Lower lobe of right lung (tissue), 2 donors: ENCODE results near the gene RSF1. TPM values are rescaled to one million over a fixed set of nuclear protein-coding genes. Genes with fewer than 3 reads are reported as not detected.

Source experiments
- ATAC-seq, 2 donors: fragments of 200-7000 bp; cut with Tn5 transposase; one replicate each; pipeline ENCODE4 v1.9.1; 2020 to 2022; ENCODE audit warnings: mild to moderate bottlenecking in 2 of 2, moderate library complexity in 2 of 2
- DNase-seq: peaks from one replicate; pipeline ENCODE4 v3.0.0-alpha.2; 2020
- H3K27ac ChIP-seq: fragments of 200-600 bp; one replicate; pipeline ENCODE4 v1.8.0; 2022
- H3K27me3 ChIP-seq: fragments of 200-600 bp; one replicate; pipeline ENCODE4 v1.8.0; 2022; ENCODE audit warnings: low read depth
- H3K36me3 ChIP-seq: fragments of 200-600 bp; one replicate; pipeline ENCODE4 v1.8.0; 2022; ENCODE audit warnings: mild to moderate bottlenecking
- H3K4me1 ChIP-seq: fragments of 200-600 bp; one replicate; pipeline ENCODE4 v1.8.0; 2022
- H3K4me3 ChIP-seq: fragments of 200-600 bp; one replicate; pipeline ENCODE4 v1.8.0; 2022; ENCODE audit warnings: mild to moderate bottlenecking
- H3K9me3 ChIP-seq: fragments of 200-600 bp; one replicate; pipeline ENCODE4 v1.8.0; 2022
- CTCF ChIP-seq: fragments of 200-600 bp; IDR thresholded peaks from one replicate; pipeline ENCODE4 v1.8.0; 2022; ENCODE audit warnings: antibody characterized with exemption, mild to moderate bottlenecking
- intact Hi-C: fragments of 100-400 bp; cut with DNase I; formaldehyde crosslinking; loops from one replicate; pipeline ENCODE4 v1.11.0; 2022
- total RNA-seq: library from RNA; stranded (reverse); fragmentation: NEBNext Ultra II Directional; extraction: Animal tissue kit (Norgen Biotek cat#: 25700); gene quantifications from one replicate; pipeline ENCODE4 v1.2.1, GENCODE V29; 2021
- donor health status: DM: no; HTN: yes; CAD: no; lungs with severe emphysema.

The RSF1 gene
- total RNA-seq, 1 donor from 2014 or later: 59.6 TPM

GRCh38 chr11:77784572-77784971 is 36.0 kb downstream of the RSF1 start:
- no peak overlapping the region for H3K27ac ChIP-seq
- H3K4me3 ChIP-seq: no peak overlapping the region
- intact Hi-C loops: no loop called here
- peaks cover 11% of the 10 kb centered on the region for H3K4me1 ChIP-seq
- no peaks in the 10 kb centered on the region for H3K36me3 ChIP-seq
- TF ChIP-seq CTCF: no peak
- H3K9me3 ChIP-seq: no peaks in the 10 kb centered on the region
- DNase-seq (no peak), ATAC-seq (no peak)
- no peaks in the 10 kb centered on the region for H3K27me3 ChIP-seq

GRCh38 chr11:77783025-77783424 is 37.5 kb downstream of the RSF1 start:
- H3K27ac ChIP-seq: no peak overlapping the region
- TF ChIP-seq CTCF: no peak
- no peaks in the 10 kb centered on the region for H3K27me3 ChIP-seq
- DNase-seq: no peak
- ATAC-seq: no peak
- H3K36me3 ChIP-seq: no peaks in the 10 kb centered on the region
- peaks cover 11% of the 10 kb centered on the region for H3K4me1 ChIP-seq
- H3K4me3 ChIP-seq: no peak overlapping the region
- intact Hi-C loops: no loop called here
- H3K9me3 ChIP-seq: no peaks in the 10 kb centered on the region

DNA sequence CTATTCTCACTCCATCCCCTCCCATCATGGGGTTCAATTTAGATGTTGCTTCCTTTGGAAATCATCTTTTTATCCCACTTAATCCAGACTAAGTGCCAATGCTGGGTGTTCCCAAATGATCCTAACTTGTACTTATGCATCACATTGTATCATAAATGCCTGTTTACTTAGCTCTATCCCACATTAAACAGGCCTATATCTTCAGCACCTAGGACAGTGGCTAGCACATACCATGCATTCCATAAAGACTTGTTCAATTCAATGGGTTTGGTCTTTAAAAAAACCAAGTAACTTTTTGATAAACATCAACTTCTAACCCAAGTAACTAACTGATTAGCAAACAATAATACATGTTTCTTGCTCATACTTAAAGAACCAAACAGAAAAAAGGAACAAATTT is 40.6 kb downstream of the RSF1 start:
- no peak overlapping the region for H3K27ac ChIP-seq
- H3K9me3 ChIP-seq: no peaks in the 10 kb centered on the region
- intact Hi-C loops: no loop called here
- DNase-seq (no peak), ATAC-seq (no peak)
- no peaks in the 10 kb centered on the region for H3K27me3 ChIP-seq
- peaks cover 11% of the 10 kb centered on the region for H3K4me1 ChIP-seq
- no peaks in the 10 kb centered on the region for H3K36me3 ChIP-seq
- TF ChIP-seq CTCF: no peak
- H3K4me3 ChIP-seq: no peak overlapping the region

GRCh38 chr11:77778549-77778948 is 42.0 kb downstream of the RSF1 start:
- Histone ChIP-seq H3K4me3 (no peak overlapping the region), H3K36me3 (no peaks in the 10 kb centered on the region), H3K4me1 (peaks cover 10% of the 10 kb centered on the region), H3K27me3 (no peaks in the 10 kb centered on the region), H3K27ac (no peak overlapping the region), H3K9me3 (no peaks in the 10 kb centered on the region)
- TF ChIP-seq CTCF: no peak
- intact Hi-C loops: no loop called here
- ATAC-seq (no peak), DNase-seq (no peak)

DNA sequence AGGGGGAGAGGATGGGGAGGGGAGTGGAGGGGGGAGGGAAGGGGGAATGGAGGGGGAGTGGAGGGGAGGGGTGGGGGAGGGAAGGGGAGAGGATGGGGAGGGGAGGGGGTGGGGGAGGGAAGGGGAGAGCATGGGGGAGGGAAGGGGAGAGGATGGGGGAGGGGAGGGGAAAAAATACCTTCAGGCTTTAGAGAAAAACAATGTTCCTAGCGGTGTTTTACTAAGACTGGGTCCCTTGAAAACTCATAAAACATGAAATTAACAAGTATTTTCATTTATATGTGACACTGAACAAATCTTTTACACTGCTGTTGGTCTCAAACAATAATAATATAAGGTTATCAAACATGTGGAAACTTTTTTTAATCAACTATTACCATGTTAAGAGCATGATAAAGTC is 42.4 kb downstream of the RSF1 start:
- Histone ChIP-seq H3K4me1 (peaks cover 6% of the 10 kb centered on the region), H3K36me3 (no peaks in the 10 kb centered on the region), H3K27ac (no peak overlapping the region), H3K4me3 (no peak overlapping the region), H3K9me3 (no peaks in the 10 kb centered on the region), H3K27me3 (no peaks in the 10 kb centered on the region)
- no peak for DNase-seq
- no peak for TF ChIP-seq CTCF
- ATAC-seq: no peak
- intact Hi-C loops: no loop called here

GRCh38 chr11:77776455-77776854 is 44.1 kb downstream of the RSF1 start:
- ATAC-seq: no peak
- intact Hi-C loops: no loop called here
- H3K27ac ChIP-seq: no peak overlapping the region
- DNase-seq: no peak
- peak; percentile 27 for TF ChIP-seq CTCF
- H3K27me3 ChIP-seq: no peaks in the 10 kb centered on the region
- no peak overlapping the region for H3K4me3 ChIP-seq
- no peaks in the 10 kb centered on the region for H3K9me3 ChIP-seq
- no peaks in the 10 kb centered on the region for H3K36me3 ChIP-seq
- peaks cover 3% of the 10 kb centered on the region for H3K4me1 ChIP-seq
